SW480 (cell line): ENCODE results near the gene KAT6B.

Source experiments
- DNase-seq: peaks from one replicate; pipeline ENCODE4 v3.0.0-alpha.2; 2016; ENCODE audit warnings: low spot score

KAT6B gene

GRCh38 chr10:74988832-74989561, 162.6 kb downstream of the KAT6B start:
- DNase-seq: no peak

- peak; percentile 67 for DNase-seq
These were observed 165.0 kb downstream of the KAT6B start for GRCh38 chr10:74991435-74991834.

- DNase-seq: no peak
These were observed 165.7 kb downstream of the KAT6B start for GRCh38 chr10:74992068-74992467.

- DNase-seq: no peak
These were observed 167.2 kb downstream of the KAT6B start for GRCh38 chr10:74993649-74994048.

GRCh38 chr10:74994854-74995253, 168.5 kb downstream of the KAT6B start:
- no peak for DNase-seq

GRCh38 chr10:74995806-74996205, 169.4 kb downstream of the KAT6B start:
- DNase-seq: no peak

- DNase-seq: no peak
These were observed 170.8 kb downstream of the KAT6B start for GRCh38 chr10:74997163-74997562.

GRCh38 chr10:75000748-75001321, 174.4 kb downstream of the KAT6B start:
- DNase-seq: no peak

- DNase-seq: no peak
These were observed 175.4 kb downstream of the KAT6B start for GRCh38 chr10:75001715-75002350.

- DNase-seq: no peak
These were observed 175.9 kb downstream of the KAT6B start for GRCh38 chr10:75002351-75002725.

- DNase-seq: no peak
These were observed 176.7 kb downstream of the KAT6B start for GRCh38 chr10:75002967-75003594.

GRCh38 chr10:75003891-75004290, 177.5 kb downstream of the KAT6B start:
- no peak for DNase-seq

- DNase-seq: no peak
These were observed 181.2 kb downstream of the KAT6B start for GRCh38 chr10:75007646-75008045.

GRCh38 chr10:75008952-75009351, 182.6 kb downstream of the KAT6B start:
- DNase-seq: no peak

- DNase-seq: no peak
These were observed 183.0 kb downstream of the KAT6B start for GRCh38 chr10:75009426-75009825.

GRCh38 chr10:75010373-75010772, 184.0 kb downstream of the KAT6B start:
- DNase-seq: no peak

- DNase-seq: no peak
These were observed 184.8 kb downstream of the KAT6B start for GRCh38 chr10:75011221-75011620.

- no peak for DNase-seq
These were observed 186.1 kb downstream of the KAT6B start for GRCh38 chr10:75012471-75012870.

GRCh38 chr10:75013007-75013406, 186.6 kb downstream of the KAT6B start:
- no peak for DNase-seq

- DNase-seq: no peak
These were observed 187.1 kb downstream of the KAT6B start for GRCh38 chr10:75013522-75013921.

GRCh38 chr10:75014516-75015230, 188.3 kb downstream of the KAT6B start:
- DNase-seq: no peak

GRCh38 chr10:75015442-75015841, 189.0 kb downstream of the KAT6B start:
- DNase-seq: no peak
